Colonic mucosa (tissue), 4 donors: ENCODE measurements around the gene NEURL1. TPM values are rescaled to one million over a fixed set of nuclear protein-coding genes. Genes with fewer than 3 reads are reported as not detected.

Experiments used
- DNase-seq: peaks from one replicate; pipeline ENCODE4 v3.0.0-alpha.2; 2020
- H3K27ac ChIP-seq: fragments of 200-600 bp; one replicate; pipeline ENCODE4 v1.8.0; 2021
- H3K27me3 ChIP-seq: fragments of 200-600 bp; one replicate; pipeline ENCODE4 v1.8.0; 2021
- H3K36me3 ChIP-seq: fragments of 200-600 bp; one replicate; pipeline ENCODE4 v1.8.0; 2021
- H3K4me1 ChIP-seq: fragments of 200-600 bp; one replicate; pipeline ENCODE4 v1.8.0; 2021; ENCODE audit warnings: mild to moderate bottlenecking
- H3K4me3 ChIP-seq: fragments of 200-600 bp; one replicate; pipeline ENCODE4 v1.8.0; 2021
- H3K9ac ChIP-seq, 2 donors: one replicate each; pipeline ENCODE4 v1.7.0; 2013; ENCODE audit warnings: control low read depth in 2 of 2, low read depth in 2 of 2, low read length in 2 of 2
- H3K9me3 ChIP-seq: fragments of 200-600 bp; one replicate; pipeline ENCODE4 v1.8.0; 2021
- CTCF ChIP-seq: fragments of 200-600 bp; IDR thresholded peaks from one replicate; pipeline ENCODE4 v1.8.0; 2022; ENCODE audit warnings: antibody characterized with exemption, mild to moderate bottlenecking
- intact Hi-C: fragments of 100-400 bp; cut with DNase I; formaldehyde crosslinking; loops from one replicate; pipeline ENCODE4 v1.14.1; 2022
- total RNA-seq, 2 donors: library from RNA; stranded (reverse); fragmentation: NEBNext Ultra II Directional in 1 of 2; extraction: Animal tissue kit (Norgen Biotek cat#: 25700) in 1 of 2; gene quantifications; one replicate each; pipeline ENCODE4 v1.2.1, GENCODE V29; 2021
- donor health status: healthy.
- donor health status: DM: no; HTN: no; CAD: no.
- donor health status: DM: no; HTN: no; CAD: no.

The NEURL1 gene
- total RNA-seq, 2 donors from 2014 or later: 40.2 to 46.1 TPM

- H3K27ac ChIP-seq: no peak overlapping the region
- intact Hi-C loops: no loop called here
- no peaks in the 10 kb centered on the region for H3K4me1 ChIP-seq
- no peaks in the 10 kb centered on the region for H3K27me3 ChIP-seq
- no peaks in the 10 kb centered on the region for H3K36me3 ChIP-seq
- TF ChIP-seq CTCF: no peak
- no peak for DNase-seq
- H3K9ac ChIP-seq: no peak overlapping the region
- H3K4me3 ChIP-seq: no peak overlapping the region
- H3K9me3 ChIP-seq: no peaks in the 10 kb centered on the region
These were observed 35.5 kb upstream of the NEURL1 start for GRCh38 chr10:103457896-103458583.

GRCh38 chr10:103458720-103459119 lies 34.8 kb upstream of the NEURL1 start, which contains the start of gene CALHM1:
Gene CALHM1, minus strand, starts transcription at chr10:103458900. Its CDS starts 149 bp downstream, at chr10:103458751.
- DNase-seq: no peak
- Histone ChIP-seq H3K4me3 (no peak within 1 kb of the TSS), H3K36me3 (no peaks in the 10 kb centered on the region), H3K27ac (no peak within 1 kb of the TSS), H3K4me1 (no peaks in the 10 kb centered on the region), H3K9me3 (no peaks in the 10 kb centered on the region), H3K9ac (no peak within 1 kb of the TSS), H3K27me3 (no peaks in the 10 kb centered on the region)
- no peak for TF ChIP-seq CTCF
- intact Hi-C loops: no loop called here

- no peaks in the 10 kb centered on the region for H3K9me3 ChIP-seq
- no peaks in the 10 kb centered on the region for H3K36me3 ChIP-seq
- no peak overlapping the region for H3K9ac ChIP-seq
- TF ChIP-seq CTCF: no peak
- no peak for DNase-seq
- intact Hi-C loops: no loop called here
- no peaks in the 10 kb centered on the region for H3K4me1 ChIP-seq
- H3K4me3 ChIP-seq: no peak overlapping the region
- no peak overlapping the region for H3K27ac ChIP-seq
- H3K27me3 ChIP-seq: no peaks in the 10 kb centered on the region
These were observed 33.9 kb upstream of the NEURL1 start for GRCh38 chr10:103459615-103460014.

- Histone ChIP-seq H3K9ac (no peak overlapping the region), H3K36me3 (no peaks in the 10 kb centered on the region), H3K27ac (no peak overlapping the region), H3K4me1 (no peaks in the 10 kb centered on the region), H3K9me3 (no peaks in the 10 kb centered on the region), H3K4me3 (no peak overlapping the region), H3K27me3 (no peaks in the 10 kb centered on the region)
- TF ChIP-seq CTCF: no peak
- intact Hi-C loops: no loop called here
- DNase-seq: no peak
These were observed 30.0 kb upstream of the NEURL1 start for GRCh38 chr10:103463499-103463898.

- H3K27me3 ChIP-seq: no peaks in the 10 kb centered on the region
- H3K27ac ChIP-seq: no peak overlapping the region
- H3K9me3 ChIP-seq: no peaks in the 10 kb centered on the region
- no peak overlapping the region for H3K4me3 ChIP-seq
- no peak for TF ChIP-seq CTCF
- no peak for DNase-seq
- H3K4me1 ChIP-seq: no peaks in the 10 kb centered on the region
- H3K9ac ChIP-seq: no peak overlapping the region
- H3K36me3 ChIP-seq: no peaks in the 10 kb centered on the region
- intact Hi-C loops: no loop called here
These were observed 27.9 kb upstream of the NEURL1 start for GRCh38 chr10:103465411-103466179.
